HG02798 (cell line): ENCODE measurements around the gene PHTF2.
"Not testable (repeated sequence)": the region's sequence is repeated elsewhere in the genome, so short reads cannot be mapped to it uniquely, and the experiment has no call there.

Experiments used
- ATAC-seq: cut with Tn5 transposase; IDR thresholded peaks from one replicate; pipeline ENCODE4 v1.9.1; 2021; ENCODE audit warnings: mild to moderate bottlenecking; ENCODE audit not compliant: unreplicated experiment, poor library complexity

PHTF2 gene

DNA sequence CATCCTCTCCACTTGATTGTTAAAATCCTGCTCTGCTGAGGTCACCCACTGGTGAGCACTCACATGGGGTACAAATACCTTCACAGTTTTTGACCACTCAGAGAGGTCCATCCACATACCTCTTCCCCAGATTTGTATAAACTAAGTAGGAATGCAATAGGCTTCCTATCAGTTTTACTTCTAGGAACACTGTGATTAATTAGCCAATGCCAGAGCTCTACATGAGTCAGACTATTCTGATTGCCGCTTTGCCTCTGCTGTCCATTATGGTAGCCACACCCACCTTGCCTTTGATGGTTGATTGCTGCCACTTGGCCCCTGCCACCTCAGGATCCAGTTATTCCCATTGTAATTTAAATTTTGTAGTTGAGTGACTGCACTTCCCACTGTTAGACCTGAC lies 73.7 kb downstream of the PHTF2 start:
- not testable (repeated sequence) for ATAC-seq

DNA sequence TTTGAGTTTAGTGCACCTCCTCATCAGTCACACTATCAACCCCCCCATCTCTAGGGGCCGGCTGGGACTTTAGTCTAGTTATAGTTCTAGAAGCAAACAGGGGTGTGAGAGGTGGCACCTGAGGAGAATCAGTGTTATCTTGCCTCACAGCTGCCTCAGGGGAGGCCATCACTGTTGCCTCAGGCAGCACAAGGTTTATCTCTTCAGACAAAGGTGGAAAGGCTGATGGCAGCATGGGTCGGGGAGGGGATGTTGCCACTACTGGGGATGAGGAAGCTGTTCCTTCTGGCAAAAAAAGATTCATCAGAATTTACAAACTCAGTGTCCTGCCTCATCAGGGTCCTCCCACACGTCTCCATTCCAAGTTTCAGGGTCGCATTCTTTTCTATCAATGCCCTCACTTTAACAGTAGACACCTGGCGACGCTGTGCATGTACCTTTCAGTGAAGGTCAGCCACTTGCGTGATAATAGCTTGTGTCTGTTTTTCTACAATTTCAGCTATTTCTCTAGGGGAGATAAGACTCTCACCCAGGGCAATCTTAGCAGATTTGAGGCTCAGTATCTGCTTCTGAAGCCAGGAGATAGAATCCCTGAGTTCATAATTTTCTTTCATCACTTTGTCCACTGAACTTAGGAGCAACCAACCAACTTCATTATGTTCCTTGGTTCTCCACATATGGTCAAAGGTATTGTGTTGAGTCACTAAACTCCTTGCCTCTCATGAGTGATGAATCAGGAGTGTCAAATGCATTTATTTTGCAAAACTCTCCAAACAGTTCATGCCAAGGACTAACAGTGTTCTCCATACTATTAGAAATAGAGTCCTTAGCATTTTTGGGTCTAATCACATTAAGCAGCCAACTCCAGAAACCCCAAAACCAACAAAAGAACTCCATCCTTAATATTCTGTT lies 75.1 kb downstream of the PHTF2 start:
- ATAC-seq: not testable (repeated sequence)

DNA sequence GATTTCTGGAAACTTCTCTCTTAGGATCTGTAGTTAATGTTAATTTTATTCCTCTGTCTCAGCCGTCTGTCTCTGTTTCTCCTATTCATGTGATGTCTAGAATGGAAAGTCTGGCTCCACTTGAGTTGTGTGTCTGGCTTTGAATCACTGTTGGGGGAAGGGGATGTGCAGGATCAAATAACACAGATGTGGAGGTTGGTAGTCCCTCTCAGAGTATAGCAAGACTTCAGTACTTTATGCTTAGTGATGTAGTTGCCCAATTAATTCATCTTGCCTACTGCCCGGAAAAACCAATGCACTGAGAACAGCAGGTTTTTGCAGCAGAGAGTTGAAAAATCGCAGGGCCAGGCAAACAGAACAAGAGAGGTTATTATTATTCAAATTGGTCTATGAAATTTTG lies 79.2 kb downstream of the PHTF2 start:
- ATAC-seq: no peak

- ATAC-seq: no peak
These were observed 79.9 kb downstream of the PHTF2 start for GRCh38 chr7:77878500-77878899.

GRCh38 chr7:77879272-77879671 lies 80.7 kb downstream of the PHTF2 start:
- ATAC-seq: no peak

DNA sequence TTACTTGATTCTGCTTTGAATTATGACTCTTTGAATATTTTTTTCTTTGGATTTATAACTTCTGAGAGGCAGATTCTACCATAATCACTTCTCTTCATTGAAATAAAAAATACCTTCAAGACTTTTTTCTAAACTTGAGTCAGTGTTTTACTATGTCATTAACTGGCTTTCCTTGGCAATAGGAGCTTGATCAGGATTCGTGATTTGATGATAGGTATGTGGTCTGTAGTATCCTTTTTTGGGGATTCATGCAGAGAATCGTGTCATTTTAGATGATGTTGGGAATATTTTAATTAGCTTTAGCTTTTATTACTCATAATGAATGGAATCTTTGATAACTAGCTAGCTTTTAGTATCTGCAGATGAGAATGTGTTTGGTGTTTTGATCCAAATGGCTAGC lies 83.3 kb downstream of the PHTF2 start:
- no peak for ATAC-seq

GRCh38 chr7:77885155-77885554 lies 86.6 kb downstream of the PHTF2 start:
- no peak for ATAC-seq

DNA sequence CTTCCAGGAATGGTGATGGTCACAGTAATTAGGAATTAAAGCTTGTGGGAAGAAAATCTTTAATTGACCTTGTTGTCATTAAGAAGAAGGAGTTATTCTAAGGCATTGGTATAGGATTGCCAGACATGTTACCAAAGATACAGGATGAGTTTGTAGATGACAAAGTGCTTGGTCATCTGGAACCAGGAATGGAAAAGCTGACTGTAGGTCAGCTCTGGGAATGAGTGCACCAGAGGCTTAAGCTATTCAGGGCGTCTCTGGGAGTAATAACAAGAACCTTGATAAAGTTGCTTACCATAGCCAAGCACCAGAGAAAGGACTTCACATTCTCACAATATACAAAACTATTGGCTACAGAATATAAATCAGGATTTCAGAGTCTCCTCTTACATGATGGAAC lies 89.0 kb downstream of the PHTF2 start:
- ATAC-seq: no peak

- no peak for ATAC-seq
These were observed 90.4 kb downstream of the PHTF2 start for GRCh38 chr7:77888998-77889397.

DNA sequence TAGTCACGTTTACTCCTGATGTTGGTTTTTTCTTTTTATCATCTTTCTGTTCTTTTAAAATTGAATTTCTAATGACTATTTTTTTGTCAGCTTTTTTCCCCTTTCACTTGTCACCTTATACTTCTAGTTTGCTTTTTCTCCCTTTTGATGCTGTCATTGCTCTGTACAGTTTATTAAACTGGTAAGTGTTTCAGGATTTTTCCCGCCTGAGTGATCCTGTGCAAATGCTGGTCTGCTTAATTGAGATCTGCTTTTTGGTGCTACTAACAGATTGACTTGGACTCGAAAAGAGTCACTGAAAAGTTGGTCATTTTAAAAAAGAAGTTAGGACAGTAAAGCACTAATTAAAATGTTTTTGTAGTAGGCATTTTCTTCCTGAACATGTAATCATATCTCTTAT lies 95.2 kb downstream of the PHTF2 start:
- no peak for ATAC-seq

DNA sequence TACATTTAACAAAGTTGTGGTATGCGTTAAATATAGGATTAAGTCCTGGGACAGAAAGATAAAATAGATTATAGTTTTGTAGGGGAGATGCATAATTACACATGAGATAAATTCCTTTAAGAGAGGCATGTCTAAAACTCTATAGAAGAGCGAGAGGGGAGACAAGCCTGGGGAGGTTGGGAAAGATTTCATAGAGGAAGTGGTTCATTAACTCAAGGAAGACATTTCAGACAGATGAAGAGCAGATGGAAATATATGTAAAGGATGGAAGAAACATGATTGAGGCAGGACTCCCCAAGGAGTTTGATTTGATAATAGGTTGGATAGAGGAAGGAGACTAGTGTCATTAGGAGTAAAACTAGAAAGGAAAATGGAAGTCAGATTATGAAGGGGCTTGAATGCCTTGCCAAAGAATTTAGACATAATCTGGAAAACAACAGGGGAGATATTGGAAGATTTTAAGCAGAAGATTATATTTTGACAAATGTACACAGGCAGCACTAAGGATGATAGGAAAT lies 96.1 kb downstream of the PHTF2 start:
- ATAC-seq: no peak

DNA sequence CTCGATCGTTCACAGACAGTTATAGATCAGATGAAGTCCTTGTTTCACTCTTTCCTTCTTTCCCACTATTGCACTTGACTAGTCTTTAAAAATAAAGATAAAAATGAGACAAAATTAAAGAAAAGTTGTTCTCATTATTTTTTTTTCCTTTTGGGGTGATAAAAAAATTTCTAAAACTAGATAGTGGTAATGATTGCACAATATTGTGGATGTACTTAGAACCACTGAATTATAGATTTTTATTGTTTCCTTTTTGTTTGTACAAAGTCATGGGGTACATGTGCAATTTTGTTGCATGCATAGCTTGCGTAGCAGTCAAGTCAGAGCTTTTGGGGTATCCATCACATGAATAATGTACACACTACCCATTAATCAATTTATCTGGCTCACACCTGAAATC lies 97.3 kb downstream of the PHTF2 start:
- no peak for ATAC-seq

DNA sequence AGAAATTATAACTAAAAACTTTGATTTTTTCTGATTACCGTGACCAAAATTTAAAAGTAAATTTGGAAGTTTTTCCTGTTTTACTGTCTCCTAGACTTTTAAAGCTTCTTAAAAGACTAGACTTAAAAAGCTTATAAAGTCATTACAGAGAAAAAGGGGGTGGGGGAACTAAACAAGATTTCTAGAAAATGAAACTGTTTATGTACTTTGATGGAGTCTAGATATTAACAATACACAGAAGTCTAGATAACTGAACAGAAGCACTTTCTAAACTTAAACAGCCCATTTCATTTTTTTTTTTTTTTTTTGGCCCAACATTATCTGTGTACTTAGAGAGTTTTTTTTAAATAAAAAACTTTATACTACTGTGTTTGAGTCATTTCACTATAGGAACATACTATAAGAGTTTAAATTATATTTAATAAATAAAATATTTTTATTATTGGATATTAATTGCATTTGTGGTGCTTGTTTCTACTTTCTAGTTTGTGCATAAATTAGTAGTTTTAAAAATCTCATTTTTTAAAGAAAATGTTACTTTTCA lies 98.5 kb downstream of the PHTF2 start:
- ATAC-seq: no peak

- ATAC-seq: no peak
These were observed 100.9 kb downstream of the PHTF2 start for GRCh38 chr7:77899516-77899915.

- ATAC-seq: peak; percentile 34
These were observed 105.0 kb downstream of the PHTF2 start for GRCh38 chr7:77903597-77903996.

DNA sequence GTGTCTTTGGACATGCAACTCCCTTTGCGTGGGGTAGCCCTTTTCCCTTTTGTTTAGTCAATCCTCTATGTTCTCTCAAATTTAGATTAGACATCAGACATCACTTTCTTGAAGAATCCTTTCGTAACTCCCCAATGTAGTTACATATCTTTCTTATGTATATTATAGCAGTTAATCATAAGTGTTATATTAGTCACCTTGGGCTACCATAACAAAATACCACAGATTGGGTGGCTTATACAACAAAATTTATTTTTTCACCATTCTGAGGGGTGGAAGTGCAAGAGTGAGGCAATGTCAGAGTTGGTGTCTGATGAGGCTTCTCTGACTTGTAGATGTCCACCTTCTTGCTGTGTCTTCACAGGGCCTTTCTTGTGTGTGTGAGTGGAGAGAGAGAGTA lies 105.7 kb downstream of the PHTF2 start:
- ATAC-seq: no peak

DNA sequence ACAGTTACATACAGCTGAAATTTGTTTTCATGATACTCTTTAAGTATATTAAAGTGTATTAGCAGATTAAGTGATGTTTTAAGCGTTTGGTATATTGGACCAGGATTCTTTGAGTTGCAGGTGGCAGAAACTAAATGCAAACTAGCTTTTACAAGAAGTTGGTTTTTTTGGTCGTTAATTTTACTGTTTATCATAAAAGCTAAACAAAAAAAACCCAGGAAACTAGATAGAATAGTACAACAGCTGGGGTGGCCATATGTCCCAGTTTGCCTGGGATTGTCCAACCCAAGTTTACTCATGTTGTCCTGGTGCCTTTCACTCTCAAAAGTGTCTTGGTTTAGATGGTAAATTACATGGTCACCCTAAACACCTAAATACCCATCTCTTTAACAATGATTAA lies 108.7 kb downstream of the PHTF2 start:
- no peak for ATAC-seq

- ATAC-seq: no peak
These were observed 110.1 kb downstream of the PHTF2 start for GRCh38 chr7:77908664-77909063.

- no peak for ATAC-seq
These were observed 111.6 kb downstream of the PHTF2 start for GRCh38 chr7:77910124-77910523.

DNA sequence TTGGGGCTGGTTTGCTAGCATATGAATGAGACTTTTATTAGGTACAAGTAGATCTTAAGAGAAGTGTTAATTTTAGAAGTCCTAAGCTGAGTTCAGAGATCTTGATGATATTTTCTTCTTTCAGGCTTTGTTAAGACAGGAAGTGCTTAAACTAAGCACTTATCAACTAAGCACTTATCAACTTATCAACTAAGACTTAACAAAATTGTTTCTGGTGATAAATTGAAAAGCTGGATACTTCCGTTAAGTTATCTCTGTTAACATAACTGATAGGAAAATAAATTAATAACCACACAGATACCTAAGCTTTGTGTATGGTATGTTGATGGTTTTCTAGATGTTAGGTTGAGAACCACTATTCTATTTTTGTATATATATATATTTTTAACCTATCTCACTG lies 113.7 kb downstream of the PHTF2 start:
- ATAC-seq: no peak

DNA sequence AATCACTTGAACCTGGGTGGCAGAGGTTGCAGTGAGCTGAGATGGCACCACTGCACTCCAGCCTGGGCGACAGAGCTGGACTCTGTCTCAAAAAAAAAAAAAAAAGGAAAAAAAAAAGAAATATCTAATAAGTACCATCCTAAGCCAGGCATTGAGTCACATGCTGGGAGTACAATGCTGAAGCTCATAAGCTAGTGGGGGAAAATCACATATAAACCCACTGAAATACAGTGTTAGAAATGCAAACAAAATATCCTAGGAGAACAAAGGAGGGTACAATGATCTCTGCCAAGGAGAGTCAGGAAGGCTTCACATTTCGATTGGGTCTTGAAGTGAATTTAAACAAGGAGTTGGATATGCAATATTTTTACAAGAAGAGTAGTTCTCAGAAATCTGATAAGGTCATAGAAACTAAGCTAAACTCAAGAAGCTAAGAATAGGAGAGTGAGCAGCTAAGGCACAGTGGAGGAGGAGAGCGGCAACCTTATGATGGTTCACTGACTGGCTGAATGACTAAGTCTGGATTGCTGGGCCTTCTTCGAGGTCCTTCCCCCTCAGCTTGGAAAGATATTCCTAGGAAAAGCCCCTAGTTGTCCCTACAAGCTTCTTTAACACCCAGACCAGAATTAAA lies 115.5 kb downstream of the PHTF2 start:
- no peak for ATAC-seq
